IMR-90 (cell line): Measurements from ENCODE around the gene MON1A. TPM values are rescaled to one million over a fixed set of nuclear protein-coding genes. Genes with fewer than 3 reads are reported as not detected.

Source experiments
- ATAC-seq: fragments of 200-7000 bp; cut with Tn5 transposase; 2 replicates; pipeline ENCODE4 v1.9.1; 2020; ENCODE audit warnings: low read depth, mild to moderate bottlenecking, moderate library complexity
- BruUV-seq: library from RNA; stranded (reverse); fragments of 400-500 nt; replicated peaks from 2 replicates; lab custom pipeline; 2021; lab: Mats Ljungman, UMichigan
- CTCF ChIA-PET: fragments of 300-600 bp; formaldehyde crosslinking; extraction: SDS; loops from one replicate; lab custom pipeline; 2021; ENCODE audit warnings: antibody characterized with exemption; lab: Yijun Ruan, JAX
- POLR2A ChIA-PET: fragments of 300-600 bp; sonication (Branson Sonifier 250); formaldehyde crosslinking; loops from one replicate; lab custom pipeline; 2022; ENCODE audit warnings: antibody characterized with exemption; ENCODE audit not compliant: unreplicated experiment; lab: Charles Lee
- DNase-seq: peaks from one replicate; pipeline ENCODE4 v3.0.0; 2013
- H2AFZ ChIP-seq: replicated peaks from 2 replicates; pipeline ENCODE3; 2013; ENCODE audit warnings: low read length, mild to moderate bottlenecking; ENCODE audit not compliant: poor library complexity
- H2AK5ac ChIP-seq: 2 replicates; pipeline ENCODE4 v1.6.1; 2013; ENCODE audit warnings: low read depth, low read length, inconsistent platforms
- H2AK9ac ChIP-seq: replicated peaks from 2 replicates; pipeline ENCODE3; 2013; ENCODE audit warnings: mild to moderate bottlenecking, low read depth, low read length, moderate library complexity; ENCODE audit not compliant: poor library complexity
- H2BK120ac ChIP-seq: 2 replicates; pipeline ENCODE4 v1.6.1; 2013; ENCODE audit warnings: low read depth, low read length, inconsistent platforms
- H2BK15ac ChIP-seq: 3 replicates; pipeline ENCODE4 v1.6.1; 2013; ENCODE audit warnings: low read depth, low read length, inconsistent platforms
- H2BK20ac ChIP-seq: 2 replicates; pipeline ENCODE4 v1.6.1; 2013; ENCODE audit warnings: low read depth, mild to moderate bottlenecking, inconsistent platforms, low read length, moderate library complexity
- H2BK5ac ChIP-seq: 2 replicates; pipeline ENCODE4 v1.6.1; 2013; ENCODE audit warnings: mild to moderate bottlenecking, low read depth, low read length, inconsistent platforms; ENCODE audit not compliant: poor library complexity, severe bottlenecking
- H3K14ac ChIP-seq: replicated peaks from 2 replicates; pipeline ENCODE4 v1.6.1; 2013; ENCODE audit warnings: low read depth, low read length, inconsistent platforms
- H3K18ac ChIP-seq: 2 replicates; pipeline ENCODE4 v1.6.1; 2013; ENCODE audit warnings: low read depth, low read length, control low read depth
- H3K23ac ChIP-seq: 2 replicates; pipeline ENCODE4 v1.6.1; 2013; ENCODE audit warnings: low read depth, low read length, inconsistent platforms
- H3K27ac ChIP-seq: 2 replicates; pipeline ENCODE4 v1.5.1; 2013; ENCODE audit warnings: mild to moderate bottlenecking, control low read depth, low read length; ENCODE audit not compliant: insufficient read depth
- H3K27me3 ChIP-seq: 2 replicates; pipeline ENCODE4 v1.6.1; 2013; ENCODE audit warnings: low read length; ENCODE audit not compliant: control insufficient read depth, insufficient read depth
- H3K36me3 ChIP-seq: 2 replicates; pipeline ENCODE4 v1.6.1; 2013; ENCODE audit warnings: low read length, mixed read lengths; ENCODE audit not compliant: control insufficient read depth, insufficient read depth
- H3K4ac ChIP-seq: 2 replicates; pipeline ENCODE4 v1.6.1; 2013; ENCODE audit warnings: low read depth, low read length, inconsistent platforms
- H3K4me1 ChIP-seq: 2 replicates; pipeline ENCODE4 v1.6.1; 2013; ENCODE audit warnings: low read length, mixed read lengths; ENCODE audit not compliant: control insufficient read depth, insufficient read depth
- H3K4me2 ChIP-seq: 2 replicates; pipeline ENCODE4 v1.6.1; 2013; ENCODE audit warnings: low read depth, mild to moderate bottlenecking, control low read depth, low read length, moderate library complexity
- H3K4me3 ChIP-seq: 2 replicates; pipeline ENCODE4 v1.5.1; 2013; ENCODE audit warnings: low read depth, mild to moderate bottlenecking, control low read depth, low read length, moderate library complexity; ENCODE audit not compliant: insufficient read depth
- H3K56ac ChIP-seq: 2 replicates; pipeline ENCODE4 v1.6.1; 2013; ENCODE audit warnings: low read length, inconsistent platforms; ENCODE audit not compliant: insufficient read depth; ENCODE audit errors: extremely low read depth
- H3K79me1 ChIP-seq, 2 experiments: 2 replicates each; pipeline ENCODE4 v1.6.1; 2013; ENCODE audit warnings: low read length in 2 of 2, inconsistent platforms in 1 of 2, low read depth in 1 of 2
- H3K9ac ChIP-seq: 2 replicates; pipeline ENCODE4 v1.6.1; 2013; ENCODE audit warnings: low read depth, low read length, control low read depth
- H3K9me1 ChIP-seq: 2 replicates; pipeline ENCODE4 v1.6.1; 2013; ENCODE audit warnings: low read length, inconsistent platforms; ENCODE audit not compliant: insufficient read depth
- H3K9me3 ChIP-seq: 2 replicates; pipeline ENCODE4 v1.6.1; 2013; ENCODE audit warnings: low read length; ENCODE audit not compliant: control insufficient read depth, insufficient read depth
- H4K20me1 ChIP-seq: 2 replicates; pipeline ENCODE4 v1.6.1; 2013; ENCODE audit warnings: low read length, inconsistent platforms; ENCODE audit not compliant: insufficient read depth
- H4K5ac ChIP-seq: 2 replicates; pipeline ENCODE4 v1.6.1; 2013; ENCODE audit warnings: mild to moderate bottlenecking, low read depth, low read length, control low read depth
- H4K8ac ChIP-seq, 2 experiments: 2 replicates each; pipeline ENCODE4 v1.6.1; 2013; ENCODE audit warnings: low read depth in 2 of 2, low read length in 2 of 2, control low read depth in 1 of 2, inconsistent platforms in 1 of 2
- H4K91ac ChIP-seq: 2 replicates; pipeline ENCODE4 v1.6.1; 2013; ENCODE audit warnings: low read depth, low read length, inconsistent platforms; ENCODE audit not compliant: insufficient read depth
- BHLHE40 ChIP-seq: fragments of 150-350 bp; IDR thresholded peaks from 2 replicates; pipeline ENCODE4 v1.6.1; 2016; ENCODE audit warnings: mild to moderate bottlenecking, low read depth, low read length
- CEBPB ChIP-seq: IDR thresholded peaks from 2 replicates; pipeline ENCODE4 v1.6.1; 2012; ENCODE audit warnings: low read depth, low read length, improper control_type of control experiment
- CHD1 ChIP-seq: IDR thresholded peaks from 2 replicates; pipeline ENCODE4 v1.6.1; 2012; ENCODE audit warnings: low read depth, low read length, improper control_type of control experiment
- FOS ChIP-seq: fragments of 150-350 bp; IDR thresholded peaks from 2 replicates; pipeline ENCODE4 v1.6.1; 2016; ENCODE audit warnings: low read depth, low read length
- MAFK ChIP-seq: IDR thresholded peaks from 2 replicates; pipeline ENCODE4 v1.6.1; 2012; ENCODE audit warnings: low read depth, low read length, improper control_type of control experiment
- MAZ ChIP-seq: IDR thresholded peaks from 2 replicates; pipeline ENCODE4 v1.6.1; 2012; ENCODE audit warnings: low read depth, mild to moderate bottlenecking, low read length, improper control_type of control experiment, moderate library complexity, borderline replicate concordance
- MXI1 ChIP-seq: IDR thresholded peaks from 2 replicates; pipeline ENCODE4 v1.6.1; 2012; ENCODE audit warnings: low read depth, mild to moderate bottlenecking, low read length, moderate library complexity, borderline replicate concordance
- NFE2L2 ChIP-seq: fragments of 150-350 bp; IDR thresholded peaks from 2 replicates; pipeline ENCODE4 v1.6.1; 2016; ENCODE audit warnings: low read depth, mild to moderate bottlenecking, low read length
- POLR2A ChIP-seq: IDR thresholded peaks from 2 replicates; pipeline ENCODE4 v1.6.1; 2012; ENCODE audit warnings: mild to moderate bottlenecking, low read depth, low read length
- RAD21 ChIP-seq: IDR thresholded peaks from 2 replicates; pipeline ENCODE4 v1.6.1; 2012; ENCODE audit warnings: low read length, improper control_type of control experiment
- RCOR1 ChIP-seq: IDR thresholded peaks from 2 replicates; pipeline ENCODE4 v1.6.1; 2012; ENCODE audit warnings: mild to moderate bottlenecking, low read length, improper control_type of control experiment; ENCODE audit not compliant: insufficient replicate concordance
- RFX5 ChIP-seq: IDR thresholded peaks from 2 replicates; pipeline ENCODE4 v1.8.0; 2012; ENCODE audit warnings: low read depth, mild to moderate bottlenecking, low read length, moderate library complexity
- SMC3 ChIP-seq: fragments of 150-350 bp; IDR thresholded peaks from 2 replicates; pipeline ENCODE4 v1.6.1; 2016; ENCODE audit warnings: low read depth, mild to moderate bottlenecking, antibody characterized with exemption, low read length, moderate library complexity
- WGBS, 2 experiments: methylation state at CpG; one replicate each; pipeline versions ENCODE4 v1.1.5 to v1.1.7; 2013; ENCODE audit warnings: missing lambda C conversion rate in 2 of 2; ENCODE audit not compliant: insufficient read length in 1 of 2; ENCODE audit errors: extremely low coverage in 2 of 2; 5-methylcytosine and 5-hydroxymethylcytosine counted together
- dilution Hi-C: fragments of 300-500 bp; cut with HindIII; formaldehyde crosslinking; loops from one replicate; pipeline ENCODE4 v1.14.3; 2018; ENCODE audit warnings: low sequenced_read_pairs; ENCODE audit not compliant: unreplicated experiment
- in situ Hi-C: fragments of 300-500 bp; cut with MboI; formaldehyde crosslinking; loops from 3 replicates; pipeline ENCODE4 v1.14.3; 2019; ENCODE audit warnings: low sequenced_read_pairs, inconsistent platforms, mixed read lengths
- intact Hi-C: fragments of 100-400 bp; cut with micrococcal nuclease; formaldehyde crosslinking; loops from 2 replicates; pipeline ENCODE4 v1.10.0; 2022
- polyA plus RNA-seq, 3 experiments: library from polyadenylated mRNA; depleted of rRNA; stranded (reverse); fragments of >200 nt; gene quantifications; 2 replicates each; pipeline ENCODE4 v1.2.3, GENCODE V29; 2012; ENCODE audit warnings: low replicate concordance in 1 of 3
- total RNA-seq: library from RNA; depleted of rRNA; stranded (reverse); fragments of >200 nt; gene quantifications from 2 replicates; pipeline ENCODE4 v1.2.3, GENCODE V29; 2012
- TF ChIP-seq, protein P1 (sequence below): fragments of 150-350 bp; IDR thresholded peaks from 2 replicates; pipeline ENCODE4 v1.6.1; 2016; ENCODE audit warnings: low read depth, mild to moderate bottlenecking, low read length, moderate library complexity, borderline replicate concordance
- TF ChIP-seq, protein P2 (sequence below): conservative IDR thresholded peaks from 2 replicates; pipeline ENCODE4 v1.5.1; 2012; ENCODE audit warnings: mild to moderate bottlenecking, low read depth, low read length, improper control_type of control experiment
- TF ChIP-seq, protein P3 (sequence below): fragments of 150-350 bp; IDR thresholded peaks from 2 replicates; pipeline ENCODE4 v1.6.1; 2017; ENCODE audit warnings: mild to moderate bottlenecking, antibody characterized with exemption, low read length, low read depth

The MON1A gene
- total and polyA plus RNA-seq, 2 of the 4 experiments (the other 2 are of a cell fraction) = 8.2 to 13.5 TPM

DNA sequence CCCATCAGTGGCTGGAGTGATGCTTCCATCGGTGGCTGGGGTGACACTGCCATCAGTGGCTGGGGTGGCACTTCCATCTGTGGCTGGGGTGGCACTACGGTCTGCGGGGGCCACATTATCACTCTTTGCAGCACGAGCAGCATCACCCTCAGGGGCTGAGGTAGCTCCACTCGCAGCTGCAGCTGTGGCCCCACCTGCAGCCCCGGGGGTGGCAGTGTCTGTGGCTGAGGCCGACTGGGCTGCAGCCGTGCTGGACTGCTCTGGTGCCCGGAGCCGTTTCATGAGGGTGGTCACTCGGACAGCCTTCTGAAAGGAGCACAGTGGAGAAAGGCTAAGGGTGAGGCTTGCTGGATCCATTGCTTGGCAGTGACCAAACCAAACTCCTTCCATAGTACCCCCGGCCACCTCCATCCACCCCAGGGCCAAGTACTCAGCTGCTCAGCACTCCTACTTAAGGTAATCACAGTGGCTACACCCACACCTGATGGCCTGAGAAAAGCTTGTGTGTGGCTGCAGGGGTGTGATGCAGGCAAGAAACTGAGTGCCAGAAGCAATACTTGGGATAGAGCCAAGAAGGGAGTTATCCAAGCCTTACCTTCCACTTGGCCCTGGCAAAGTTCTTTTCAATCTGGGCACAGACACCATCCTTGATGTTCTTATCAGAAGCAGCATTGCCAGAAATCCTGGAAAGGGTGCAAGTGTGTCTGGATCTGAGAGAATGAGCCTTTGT lies 69.9 kb downstream of the MON1A start:
- TF ChIP-seq CEBPB (no peak), CHD1 (no peak), BHLHE40 (no peak), MAZ (no peak), NFE2L2 (no peak), FOS (no peak), RCOR1 (no peak), SMC3 (no peak), MAFK (no peak), RFX5 (no peak), RAD21 (no peak), MXI1 (no peak), POLR2A (no peak)
- TF ChIP-seq, protein P1, sequence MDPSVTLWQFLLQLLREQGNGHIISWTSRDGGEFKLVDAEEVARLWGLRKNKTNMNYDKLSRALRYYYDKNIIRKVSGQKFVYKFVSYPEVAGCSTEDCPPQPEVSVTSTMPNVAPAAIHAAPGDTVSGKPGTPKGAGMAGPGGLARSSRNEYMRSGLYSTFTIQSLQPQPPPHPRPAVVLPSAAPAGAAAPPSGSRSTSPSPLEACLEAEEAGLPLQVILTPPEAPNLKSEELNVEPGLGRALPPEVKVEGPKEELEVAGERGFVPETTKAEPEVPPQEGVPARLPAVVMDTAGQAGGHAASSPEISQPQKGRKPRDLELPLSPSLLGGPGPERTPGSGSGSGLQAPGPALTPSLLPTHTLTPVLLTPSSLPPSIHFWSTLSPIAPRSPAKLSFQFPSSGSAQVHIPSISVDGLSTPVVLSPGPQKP = no peak
- TF ChIP-seq, protein P2, sequence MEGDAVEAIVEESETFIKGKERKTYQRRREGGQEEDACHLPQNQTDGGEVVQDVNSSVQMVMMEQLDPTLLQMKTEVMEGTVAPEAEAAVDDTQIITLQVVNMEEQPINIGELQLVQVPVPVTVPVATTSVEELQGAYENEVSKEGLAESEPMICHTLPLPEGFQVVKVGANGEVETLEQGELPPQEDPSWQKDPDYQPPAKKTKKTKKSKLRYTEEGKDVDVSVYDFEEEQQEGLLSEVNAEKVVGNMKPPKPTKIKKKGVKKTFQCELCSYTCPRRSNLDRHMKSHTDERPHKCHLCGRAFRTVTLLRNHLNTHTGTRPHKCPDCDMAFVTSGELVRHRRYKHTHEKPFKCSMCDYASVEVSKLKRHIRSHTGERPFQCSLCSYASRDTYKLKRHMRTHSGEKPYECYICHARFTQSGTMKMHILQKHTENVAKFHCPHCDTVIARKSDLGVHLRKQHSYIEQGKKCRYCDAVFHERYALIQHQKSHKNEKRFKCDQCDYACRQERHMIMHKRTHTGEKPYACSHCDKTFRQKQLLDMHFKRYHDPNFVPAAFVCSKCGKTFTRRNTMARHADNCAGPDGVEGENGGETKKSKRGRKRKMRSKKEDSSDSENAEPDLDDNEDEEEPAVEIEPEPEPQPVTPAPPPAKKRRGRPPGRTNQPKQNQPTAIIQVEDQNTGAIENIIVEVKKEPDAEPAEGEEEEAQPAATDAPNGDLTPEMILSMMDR = no peak
- TF ChIP-seq, protein P3, sequence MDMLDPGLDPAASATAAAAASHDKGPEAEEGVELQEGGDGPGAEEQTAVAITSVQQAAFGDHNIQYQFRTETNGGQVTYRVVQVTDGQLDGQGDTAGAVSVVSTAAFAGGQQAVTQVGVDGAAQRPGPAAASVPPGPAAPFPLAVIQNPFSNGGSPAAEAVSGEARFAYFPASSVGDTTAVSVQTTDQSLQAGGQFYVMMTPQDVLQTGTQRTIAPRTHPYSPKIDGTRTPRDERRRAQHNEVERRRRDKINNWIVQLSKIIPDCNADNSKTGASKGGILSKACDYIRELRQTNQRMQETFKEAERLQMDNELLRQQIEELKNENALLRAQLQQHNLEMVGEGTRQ = no peak
- Histone ChIP-seq H4K8ac (no peak overlapping the region), H2BK15ac (no peak overlapping the region), H2AFZ (no peak overlapping the region), H4K91ac (no peak overlapping the region), H3K4me2 (no peak overlapping the region), H2BK5ac (no peak overlapping the region), H3K4ac (no peak overlapping the region), H2AK9ac (no peak overlapping the region), H3K27me3 (peaks cover 24% of the 10 kb centered on the region), H3K4me1 (peaks cover 2% of the 10 kb centered on the region; the same call in 1 of the 2 replicates), H3K9me3 (no peaks in the 10 kb centered on the region), H4K5ac (no peak overlapping the region), H2AK5ac (no peak overlapping the region), H3K27ac (no peak overlapping the region), H3K9ac (no peak overlapping the region), H3K14ac (no peak overlapping the region), H3K9me1 (peaks cover 8% of the 10 kb centered on the region), H3K79me1 (peaks cover 9 to 12% of the 10 kb centered on the region in 2 experiments; a peak in 3 of 4 replicates), H3K4me3 (no peak overlapping the region), H2BK20ac (no peak overlapping the region), H3K18ac (no peak overlapping the region), H2BK120ac (no peak overlapping the region), H3K23ac (no peak overlapping the region), H3K56ac (no peak overlapping the region), H4K20me1 (no peaks in the 10 kb centered on the region), H3K36me3 (no peaks in the 10 kb centered on the region)
- WGBS, 2 experiments = 100% methylated on average over 1 of the region's 12 CpGs; no CpG with 5 or more reads in 1 of the 2 experiments
- ATAC-seq = no peak
- in situ Hi-C loops = no loop called here
- ChIA-PET POLR2A (no interaction called here), CTCF (no interaction called here)
- intact Hi-C loops = no loop called here
- DNase-seq = no peak
- dilution Hi-C loops = no loop called here
- BruUV-seq = no TSS peak
